ENCODE data around the gene SYCE3.
"Not testable (repeated sequence)": the region's sequence is repeated elsewhere in the genome, so short reads cannot be mapped to it uniquely, and the experiment has no call there.

SYCE3 gene, protein sequence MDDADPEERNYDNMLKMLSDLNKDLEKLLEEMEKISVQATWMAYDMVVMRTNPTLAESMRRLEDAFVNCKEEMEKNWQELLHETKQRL

DNA sequence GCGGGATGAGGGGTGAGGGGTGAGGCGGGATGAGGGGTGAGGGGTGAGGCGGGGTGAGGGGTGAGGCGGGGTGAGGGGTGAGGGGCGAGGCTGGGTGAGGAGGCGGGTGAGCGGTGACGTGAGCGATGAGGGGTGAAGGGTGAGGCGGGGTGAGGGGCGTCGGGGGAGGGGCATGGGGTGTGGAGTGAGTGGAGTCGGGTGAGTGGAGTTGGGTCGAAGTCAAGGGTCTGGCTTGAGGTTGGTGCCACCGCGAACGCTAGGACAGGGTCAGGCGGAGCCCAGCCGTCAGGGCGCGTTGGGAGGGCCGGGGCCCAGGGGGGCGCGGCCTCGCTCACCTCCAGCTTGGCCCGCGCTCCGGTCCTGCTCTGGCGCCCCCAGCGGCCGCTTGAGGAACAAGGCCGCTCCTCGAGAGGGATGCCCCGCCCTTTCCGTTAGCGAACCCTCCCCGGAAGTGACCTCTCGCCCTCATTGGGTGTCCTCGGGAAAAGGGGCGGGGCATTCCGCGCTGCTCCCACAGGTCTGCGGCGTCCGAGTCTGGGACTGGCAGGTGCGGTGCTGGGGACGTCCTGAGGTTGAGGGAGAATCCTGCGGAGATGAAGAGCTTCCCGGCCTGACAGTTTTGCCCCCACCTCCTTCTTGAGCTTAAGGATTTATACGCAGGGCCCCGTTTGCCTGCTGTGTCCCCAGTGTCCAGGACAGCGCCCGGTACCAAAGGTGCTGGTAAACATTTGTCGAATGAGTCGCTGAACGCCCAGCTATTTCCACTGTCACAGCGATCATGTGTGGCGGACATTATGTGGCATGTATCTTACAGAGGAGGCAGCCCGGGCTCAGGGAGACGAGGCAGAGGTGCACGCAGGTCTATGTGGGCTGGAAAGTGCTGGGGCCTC, at the start of gene SYCE3:
Gene SYCE3 (minus strand): TSS at position 397 of the 890 bp plus-strand sequence. CDS start 6,514 bp downstream, outside the sequence.
- Mint-ChIP-seq H3K27ac (peak within 1 kb of the TSS; percentile 84), H3K4me1 (peaks cover 13 to 15% of the 10 kb centered on the region in 2 donors), H3K4me3 (peak within 1 kb of the TSS; percentile 83 to 90), H3K36me3 (peaks cover 3% of the 10 kb centered on the region in 2 donors), H3K9me3 (no peaks in the 10 kb centered on the region), H3K27me3 (no peaks in the 10 kb centered on the region)
- ATAC-seq (replicated peaks) (peak; percentile 96 to 97), DNase-seq (peak; percentile 97)

GRCh38 chr22:50612168-50612527, 49.4 kb upstream of the SYCE3 start:
- no peaks in the 10 kb centered on the region for H3K9me3 Mint-ChIP-seq
- H3K36me3 Mint-ChIP-seq = no peaks in the 10 kb centered on the region
- H3K4me1 Mint-ChIP-seq = peaks cover 2 to 7% of the 10 kb centered on the region in 2 donors
- peaks cover 49 to 63% of the 10 kb centered on the region in 2 donors for H3K27me3 Mint-ChIP-seq
- DNase-seq = no peak
- H3K4me3 Mint-ChIP-seq = no peak overlapping the region
- no peak for ATAC-seq (replicated peaks)
- H3K27ac Mint-ChIP-seq = no peak overlapping the region

GRCh38 chr22:50611341-50612060, 48.8 kb upstream of the SYCE3 start:
- DNase-seq = no peak
- Mint-ChIP-seq H3K9me3 (no peaks in the 10 kb centered on the region), H3K27ac (no peak overlapping the region), H3K4me3 (no peak overlapping the region), H3K27me3 (peaks cover 55 to 69% of the 10 kb centered on the region in 2 donors), H3K36me3 (no peaks in the 10 kb centered on the region), H3K4me1 (peaks cover 2 to 7% of the 10 kb centered on the region in 2 donors)
- no peak for ATAC-seq (replicated peaks)

- Mint-ChIP-seq H3K4me1 (peaks cover 2 to 7% of the 10 kb centered on the region in 2 donors), H3K27me3 (peaks cover 65 to 78% of the 10 kb centered on the region in 2 donors), H3K4me3 (no peak overlapping the region), H3K27ac (no peak overlapping the region), H3K36me3 (no peaks in the 10 kb centered on the region), H3K9me3 (no peaks in the 10 kb centered on the region)
- DNase-seq (no peak), ATAC-seq (replicated peaks) (no peak)
Observed at GRCh38 chr22:50610581-50610980, 47.9 kb upstream of the SYCE3 start.

DNA sequence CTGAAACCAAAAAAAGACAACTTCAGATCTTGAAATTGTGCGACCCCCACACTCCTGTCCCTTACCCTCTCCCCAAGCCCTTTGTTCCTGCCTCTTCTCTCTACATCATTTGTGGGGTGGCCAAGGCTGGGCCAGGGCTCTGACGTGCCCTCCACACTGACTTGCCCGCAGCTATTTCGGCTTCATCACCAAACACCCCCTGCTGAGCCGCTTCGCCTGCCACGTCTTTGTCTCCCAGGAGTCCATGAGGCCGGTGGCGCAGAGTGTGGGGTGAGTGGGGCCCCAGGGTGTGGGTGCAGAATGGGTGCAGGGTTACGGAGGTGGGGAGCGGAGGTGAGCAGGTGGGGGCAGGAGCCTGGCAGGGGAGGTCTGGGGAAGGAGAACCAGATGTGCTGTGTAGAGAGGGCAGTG, 47.3 kb upstream of the SYCE3 start:
- no peak for ATAC-seq (replicated peaks)
- Mint-ChIP-seq H3K4me1 (peaks cover 2 to 7% of the 10 kb centered on the region in 2 donors), H3K36me3 (no peaks in the 10 kb centered on the region), H3K27ac (no peak overlapping the region), H3K9me3 (no peaks in the 10 kb centered on the region), H3K27me3 (peaks cover 70 to 84% of the 10 kb centered on the region in 2 donors), H3K4me3 (no peak overlapping the region)
- DNase-seq = no peak

GRCh38 chr22:50609599-50609998, 46.9 kb upstream of the SYCE3 start:
- no peaks in the 10 kb centered on the region for H3K9me3 Mint-ChIP-seq
- H3K36me3 Mint-ChIP-seq = no peaks in the 10 kb centered on the region
- DNase-seq (no peak), ATAC-seq (replicated peaks) (no peak)
- peaks cover 2 to 7% of the 10 kb centered on the region in 2 donors for H3K4me1 Mint-ChIP-seq
- H3K27me3 Mint-ChIP-seq = peaks cover 71 to 88% of the 10 kb centered on the region in 2 donors
- H3K27ac Mint-ChIP-seq = no peak overlapping the region
- H3K4me3 Mint-ChIP-seq = no peak overlapping the region

GRCh38 chr22:50608996-50609395, 46.3 kb upstream of the SYCE3 start:
- peaks cover 2 to 7% of the 10 kb centered on the region in 2 donors for H3K4me1 Mint-ChIP-seq
- ATAC-seq (replicated peaks) (no peak), DNase-seq (no peak)
- H3K4me3 Mint-ChIP-seq = no peak overlapping the region
- peaks cover 71 to 88% of the 10 kb centered on the region in 2 donors for H3K27me3 Mint-ChIP-seq
- H3K36me3 Mint-ChIP-seq = no peaks in the 10 kb centered on the region
- no peaks in the 10 kb centered on the region for H3K9me3 Mint-ChIP-seq
- H3K27ac Mint-ChIP-seq = no peak overlapping the region

GRCh38 chr22:50608058-50608840, 45.5 kb upstream of the SYCE3 start:
- not testable (repeated sequence) for H3K27ac Mint-ChIP-seq; H3K36me3 Mint-ChIP-seq; ATAC-seq (replicated peaks); H3K9me3 Mint-ChIP-seq; DNase-seq; H3K4me1 Mint-ChIP-seq; H3K4me3 Mint-ChIP-seq
- peaks cover 69 to 88% of the 10 kb centered on the region in 2 donors for H3K27me3 Mint-ChIP-seq

- Mint-ChIP-seq H3K36me3 (no peaks in the 10 kb centered on the region), H3K9me3 (no peaks in the 10 kb centered on the region), H3K27me3 (peaks cover 70 to 88% of the 10 kb centered on the region in 2 donors), H3K4me1 (peaks cover 2 to 6% of the 10 kb centered on the region in 2 donors), H3K4me3 (no peak overlapping the region), H3K27ac (peak overlapping the region; percentile 61)
- DNase-seq (no peak), ATAC-seq (replicated peaks) (no peak)
Observed at GRCh38 chr22:50607659-50608020, 44.9 kb upstream of the SYCE3 start.

DNA sequence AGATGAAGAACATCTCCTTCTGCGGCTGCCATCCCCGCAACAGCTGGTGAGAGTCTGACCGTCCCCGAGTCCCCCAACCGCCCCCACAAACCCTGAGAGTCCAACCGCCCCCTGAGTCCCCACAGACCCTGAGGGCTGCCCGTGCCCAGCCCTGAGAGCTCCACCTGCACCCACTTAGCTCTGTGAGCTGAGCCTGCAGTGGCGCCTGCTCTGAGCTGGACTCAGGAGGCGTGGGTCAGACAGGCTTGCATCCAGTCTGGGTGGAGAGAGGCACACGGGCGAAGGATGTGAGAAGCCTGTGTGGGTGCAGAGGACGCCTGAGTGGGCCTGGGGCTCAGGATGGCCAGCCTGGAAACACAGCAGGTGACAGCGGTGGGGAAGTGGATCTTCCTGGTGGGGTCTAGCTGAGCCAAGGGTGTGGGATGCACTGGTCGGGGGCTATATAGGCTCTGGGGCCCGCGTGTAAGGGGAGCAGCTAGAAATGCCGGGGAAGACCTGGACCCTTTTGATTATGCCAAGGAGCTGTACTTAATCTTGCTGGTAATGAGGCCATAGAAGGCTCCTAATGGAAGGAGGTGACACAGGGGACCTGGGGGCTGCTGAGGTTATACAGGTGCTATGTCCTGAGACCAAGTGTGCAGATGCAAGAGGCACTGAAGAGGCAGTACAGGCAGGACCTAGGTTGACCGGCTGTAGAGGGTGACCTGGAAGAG, 44.4 kb upstream of the SYCE3 start:
- peak overlapping the region; percentile 61 for H3K27ac Mint-ChIP-seq
- H3K4me3 Mint-ChIP-seq = no peak overlapping the region
- no peak for ATAC-seq (replicated peaks)
- peaks cover 76 to 89% of the 10 kb centered on the region in 2 donors for H3K27me3 Mint-ChIP-seq
- H3K36me3 Mint-ChIP-seq = no peaks in the 10 kb centered on the region
- H3K4me1 Mint-ChIP-seq = peaks cover 5 to 8% of the 10 kb centered on the region in 2 donors
- H3K9me3 Mint-ChIP-seq = no peaks in the 10 kb centered on the region
- DNase-seq = no peak

DNA sequence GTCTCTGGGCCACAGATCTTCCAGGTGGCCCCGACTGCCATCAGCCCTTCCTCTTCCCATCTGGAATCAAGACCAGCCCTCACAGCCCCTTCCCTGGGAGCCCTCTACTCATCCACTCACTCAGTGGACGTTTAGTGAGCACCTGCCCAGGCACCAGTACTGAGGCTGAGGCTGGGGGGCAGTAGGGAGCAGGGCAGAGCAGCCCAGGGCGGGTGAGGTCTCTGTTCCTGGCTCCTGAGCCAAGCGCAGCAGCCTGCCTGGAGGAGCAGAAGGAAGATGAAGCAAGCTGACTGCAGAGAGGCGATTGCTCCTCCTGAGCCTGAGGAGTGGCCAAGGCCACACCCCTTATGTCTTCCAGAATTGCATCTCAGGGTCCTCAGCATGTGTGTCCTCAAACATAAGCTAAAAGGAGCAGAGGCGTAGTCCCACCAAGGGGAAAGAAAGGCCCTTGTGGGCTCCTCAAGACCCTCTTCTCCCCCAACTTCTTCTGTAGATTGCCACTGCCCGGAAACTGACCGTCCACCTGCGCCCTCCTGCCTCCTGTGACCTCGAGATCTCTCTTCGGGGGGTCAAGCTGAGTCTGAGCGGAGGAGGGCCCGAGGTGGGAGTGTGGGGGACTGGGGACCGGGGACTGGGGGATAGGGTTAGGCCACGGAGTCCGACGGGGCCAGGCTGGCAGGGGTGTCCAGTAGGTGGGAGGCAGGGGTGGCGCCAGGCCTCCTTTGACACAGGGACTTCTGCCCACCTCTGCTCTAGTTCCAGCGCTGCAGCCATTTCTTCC, 43.6 kb upstream of the SYCE3 start:
- Mint-ChIP-seq H3K27me3 (peaks cover 80 to 89% of the 10 kb centered on the region in 2 donors), H3K4me1 (peaks cover 7 to 15% of the 10 kb centered on the region in 2 donors), H3K36me3 (no peaks in the 10 kb centered on the region), H3K4me3 (no peak overlapping the region), H3K9me3 (no peaks in the 10 kb centered on the region), H3K27ac (no peak overlapping the region)
- no peak for DNase-seq
- no peak for ATAC-seq (replicated peaks)

- Mint-ChIP-seq H3K9me3 (no peaks in the 10 kb centered on the region), H3K27me3 (peaks cover 77 to 82% of the 10 kb centered on the region in 2 donors), H3K4me1 (peaks cover 7 to 15% of the 10 kb centered on the region in 2 donors), H3K4me3 (no peak overlapping the region), H3K27ac (no peak overlapping the region), H3K36me3 (no peaks in the 10 kb centered on the region)
- ATAC-seq (replicated peaks) = no peak
- no peak for DNase-seq
Observed at GRCh38 chr22:50605613-50606074, 42.9 kb upstream of the SYCE3 start.
